ENCODE results near the gene PROP1.
"Not testable (repeated sequence)": the region's sequence is repeated elsewhere in the genome, so short reads cannot be mapped to it uniquely, and the experiment has no call there.

Gene PROP1

DNA sequence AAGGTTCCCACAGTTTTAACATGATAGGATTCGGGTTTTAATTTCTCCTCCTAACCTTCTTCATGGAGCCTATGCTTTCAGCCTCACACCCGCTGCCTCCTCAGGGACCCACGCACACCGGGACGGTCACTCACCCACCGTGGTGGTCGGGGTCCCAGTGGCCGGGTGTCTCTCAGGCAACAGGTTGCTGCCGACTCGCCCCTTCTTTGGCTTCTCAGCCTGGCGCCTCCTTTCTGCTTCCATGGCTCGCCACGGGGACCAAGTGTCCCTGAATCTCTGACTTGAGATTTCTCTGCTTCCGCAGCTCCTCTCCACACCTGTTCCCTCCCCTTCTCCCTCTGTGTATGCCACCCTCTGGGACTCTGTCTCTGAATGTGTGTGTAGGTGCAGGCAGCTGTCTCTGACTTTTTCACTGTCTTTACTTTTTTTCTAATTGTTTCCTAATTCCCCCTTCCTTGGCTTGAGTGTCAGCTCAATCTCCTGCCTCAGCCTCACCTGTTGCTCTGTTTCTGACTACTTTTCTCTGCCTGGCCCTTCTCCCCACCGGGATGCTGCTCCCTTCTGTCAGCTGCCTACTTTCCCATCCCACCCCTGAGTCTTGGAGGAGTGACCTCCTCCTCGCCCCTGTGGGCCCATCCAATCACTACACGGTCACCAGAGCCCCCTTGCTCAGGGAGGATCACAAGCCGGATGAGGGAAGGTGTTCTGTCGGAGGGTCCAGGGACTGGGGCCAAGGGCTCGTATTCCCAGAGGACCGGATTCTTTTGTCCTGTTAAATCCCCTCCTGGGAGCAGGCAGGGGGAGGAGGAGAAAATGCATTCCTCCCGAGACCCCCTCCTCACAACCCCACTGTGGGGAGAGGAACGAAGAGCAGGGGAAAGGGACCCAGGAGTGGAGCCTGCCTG is at the start of gene PROP1:
TSS of gene PROP1 (minus strand) at position 552 of the 905 bp plus-strand sequence. CDS start at position 243, 309 bp downstream.
- DNase-seq, result no peak

DNA sequence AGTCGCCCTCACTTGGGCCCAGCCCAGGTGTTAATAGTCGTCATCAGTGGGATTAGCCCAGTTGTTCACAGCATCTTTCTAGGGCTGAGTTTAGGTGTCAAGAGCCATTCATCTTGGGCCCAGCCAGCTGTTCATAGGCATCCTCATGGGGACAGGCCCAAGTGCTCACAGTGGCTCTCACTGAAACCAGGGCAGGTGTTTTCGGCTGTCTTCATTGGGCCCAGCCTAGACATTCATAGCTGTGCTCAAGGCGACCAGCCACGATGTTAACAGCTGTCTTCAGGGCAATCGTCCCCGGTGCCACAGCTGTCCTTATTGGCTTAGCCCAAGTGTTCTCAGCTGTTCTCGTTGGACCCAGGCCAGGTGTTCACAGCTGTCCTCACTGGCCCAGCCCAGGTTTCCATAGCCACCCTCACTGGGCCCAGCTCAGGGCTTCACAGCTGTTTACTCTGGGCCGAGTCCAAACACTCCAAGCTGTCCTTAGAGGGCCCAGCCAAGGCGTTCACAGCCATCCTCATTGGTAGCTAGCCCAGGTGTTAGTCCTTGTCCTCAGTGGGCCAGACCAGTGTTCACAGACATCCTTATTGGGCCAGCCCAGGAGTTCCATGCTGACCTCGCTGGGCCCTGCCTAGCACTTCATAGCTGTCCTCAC is 23.5 kb upstream of the PROP1 start:
- DNase-seq, result not testable (repeated sequence)

DNA sequence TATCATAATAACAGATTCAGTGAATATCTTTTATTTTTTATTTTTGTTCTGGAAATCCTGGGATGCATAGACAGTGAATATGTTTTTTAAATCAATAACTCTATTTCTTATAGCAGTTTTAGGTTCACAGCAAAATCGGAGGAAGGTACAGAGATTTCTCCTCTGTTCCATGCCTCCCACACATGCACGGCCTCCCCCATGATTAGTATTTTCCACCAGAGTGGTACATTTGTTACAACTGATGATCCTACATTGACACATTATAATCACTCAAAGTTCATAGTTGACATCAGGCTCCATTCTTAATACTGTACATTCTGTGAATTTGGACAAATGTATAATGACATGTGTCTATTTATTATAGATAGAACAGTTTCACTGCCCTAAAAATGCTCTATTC is 16.7 kb upstream of the PROP1 start:
- DNase-seq, result not testable (repeated sequence)

DNA sequence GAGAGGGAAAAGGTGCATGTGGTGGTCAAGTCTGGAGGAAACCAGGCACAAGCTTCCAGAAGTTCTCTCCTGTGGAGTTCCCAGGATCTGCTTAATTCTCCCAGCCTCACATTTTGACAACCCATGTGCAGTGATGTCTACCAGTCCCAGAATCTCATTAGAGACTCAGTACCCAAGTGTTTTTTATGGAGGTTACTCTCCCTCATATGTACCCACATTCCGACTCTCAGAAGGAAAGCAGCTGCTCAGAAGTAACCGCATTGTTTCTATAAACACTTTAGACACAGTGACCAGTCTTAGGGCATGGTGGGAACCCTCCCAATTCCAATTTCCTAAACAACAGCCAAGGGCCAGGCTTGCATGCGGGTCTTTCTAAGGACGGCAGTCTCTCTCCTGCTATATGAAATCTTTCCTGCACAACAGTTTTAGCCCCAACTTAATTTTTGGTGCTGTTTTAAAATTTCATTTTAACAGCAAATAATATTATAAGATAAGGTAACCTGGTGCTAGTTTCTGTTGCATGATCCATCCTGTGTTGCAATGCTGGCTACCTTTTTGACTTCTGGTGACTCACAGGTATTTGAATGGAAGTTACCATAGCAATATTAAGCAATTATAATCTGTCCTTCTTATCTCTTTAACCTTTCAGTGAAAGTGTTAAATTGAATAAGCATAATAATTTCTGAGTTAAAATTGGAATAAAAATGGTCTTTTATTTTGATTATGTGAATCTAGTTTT is 15.9 kb upstream of the PROP1 start:
- not testable (repeated sequence) for DNase-seq

DNA sequence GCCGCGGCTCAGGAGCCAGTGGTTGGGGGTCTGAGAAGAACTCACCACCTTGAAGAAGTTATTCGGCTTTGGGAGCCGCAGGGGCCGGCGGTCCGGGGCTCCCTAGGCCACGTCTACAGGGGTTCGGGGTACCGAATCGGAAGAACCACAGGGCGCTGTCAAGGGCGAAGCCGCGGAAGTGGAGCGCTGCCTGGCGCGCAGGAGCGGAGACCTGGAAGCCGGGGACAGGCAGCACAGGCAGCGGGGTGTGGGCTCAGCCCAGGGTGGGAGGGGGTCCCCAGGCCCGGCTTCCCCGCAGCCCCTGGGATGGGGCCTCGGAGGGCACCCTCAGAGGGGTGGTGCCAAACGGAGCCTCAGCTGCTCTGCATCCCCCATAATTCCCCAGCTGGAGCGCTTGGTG is 11.2 kb upstream of the PROP1 start:
- not testable (repeated sequence) for DNase-seq

DNA sequence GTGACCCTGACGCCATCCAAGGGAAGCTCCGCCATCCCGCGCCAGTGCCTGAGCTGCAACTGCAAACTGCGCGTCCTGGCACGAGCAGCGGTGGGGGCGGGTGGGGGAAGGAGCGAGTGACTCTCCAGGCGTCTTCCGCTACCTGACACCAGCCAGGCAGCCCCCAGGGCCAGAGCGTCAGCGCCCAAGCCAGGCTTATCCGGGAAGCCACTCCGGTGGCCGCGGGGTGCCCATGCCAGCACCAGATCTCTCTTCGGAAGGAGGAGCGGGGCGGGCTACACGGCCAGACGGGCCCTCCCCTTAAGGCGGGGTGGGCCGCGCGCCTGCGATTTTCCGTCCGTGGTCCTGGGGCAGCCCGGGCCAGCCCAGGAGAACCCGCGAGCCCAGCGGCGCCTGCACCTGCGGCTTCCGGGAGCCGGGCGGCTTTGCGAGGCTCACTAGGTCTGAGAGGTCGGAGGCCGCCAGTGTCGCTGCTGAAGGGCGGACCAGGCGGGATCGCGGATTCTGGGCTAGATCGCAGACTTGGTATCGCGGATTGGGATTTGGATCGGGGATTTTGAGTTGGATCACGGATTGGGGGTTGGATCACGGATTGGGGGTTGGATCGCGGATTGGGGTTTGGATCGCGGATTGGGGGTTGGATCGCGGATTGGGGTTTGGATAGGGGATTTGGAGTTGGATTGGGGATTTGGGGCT is 10.6 kb upstream of the PROP1 start:
- not testable (repeated sequence) for DNase-seq

DNA sequence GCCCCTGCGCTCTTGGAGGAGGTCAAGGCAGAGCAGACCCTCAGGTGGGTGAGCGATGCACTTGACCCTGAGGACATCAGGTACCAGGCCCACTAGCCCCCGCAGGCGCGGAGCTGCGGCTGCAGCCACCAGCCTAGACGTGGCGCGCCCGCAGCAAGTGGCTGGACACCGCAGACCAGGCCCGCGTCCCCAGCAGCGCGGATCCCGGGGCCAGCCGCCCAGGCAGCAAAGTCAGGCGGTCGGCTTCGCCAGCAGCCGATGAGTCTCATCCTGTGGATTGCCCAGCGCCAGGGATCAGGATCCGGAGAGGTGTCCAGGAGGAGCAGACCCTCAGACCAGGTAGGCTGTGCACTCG is 10.1 kb upstream of the PROP1 start:
- not testable (repeated sequence) for DNase-seq

DNA sequence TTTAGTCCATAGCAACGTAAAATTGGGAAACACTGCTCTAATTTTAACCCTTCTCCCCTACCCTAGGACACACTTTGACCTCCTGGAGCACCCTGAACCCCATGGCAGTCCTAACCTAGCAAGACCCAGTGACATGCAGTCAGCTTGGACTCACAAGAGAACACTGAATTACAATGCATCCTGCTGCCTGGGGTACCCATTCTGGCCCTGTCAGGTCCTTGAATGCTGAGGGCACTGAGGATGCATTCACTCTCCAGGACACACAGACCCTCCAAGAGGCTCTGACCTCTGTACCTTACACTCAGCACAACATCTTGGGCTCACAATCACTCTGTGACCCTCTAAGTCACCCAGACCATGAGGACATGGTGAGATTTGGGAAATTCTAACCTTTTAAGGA is 1.8 kb upstream of the PROP1 start:
- DNase-seq, result no peak

DNA sequence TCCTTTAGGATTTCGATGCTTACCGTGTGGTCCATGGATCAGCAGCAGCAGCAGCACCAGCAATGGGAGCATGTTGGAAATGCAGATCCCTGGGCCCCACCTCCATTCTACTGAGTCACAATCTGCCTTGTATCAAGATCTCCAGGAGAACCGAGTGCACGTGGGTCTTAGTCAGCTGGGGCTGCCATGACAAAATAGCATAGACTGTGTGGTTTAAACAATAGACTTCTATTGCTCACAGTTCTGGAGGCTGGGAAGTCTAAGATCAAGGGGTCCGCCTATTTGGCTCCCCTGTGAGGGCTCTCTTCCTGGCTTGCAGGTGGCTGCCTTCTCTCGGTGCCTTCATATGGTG is 1.3 kb upstream of the PROP1 start:
- DNase-seq, result no peak

DNA sequence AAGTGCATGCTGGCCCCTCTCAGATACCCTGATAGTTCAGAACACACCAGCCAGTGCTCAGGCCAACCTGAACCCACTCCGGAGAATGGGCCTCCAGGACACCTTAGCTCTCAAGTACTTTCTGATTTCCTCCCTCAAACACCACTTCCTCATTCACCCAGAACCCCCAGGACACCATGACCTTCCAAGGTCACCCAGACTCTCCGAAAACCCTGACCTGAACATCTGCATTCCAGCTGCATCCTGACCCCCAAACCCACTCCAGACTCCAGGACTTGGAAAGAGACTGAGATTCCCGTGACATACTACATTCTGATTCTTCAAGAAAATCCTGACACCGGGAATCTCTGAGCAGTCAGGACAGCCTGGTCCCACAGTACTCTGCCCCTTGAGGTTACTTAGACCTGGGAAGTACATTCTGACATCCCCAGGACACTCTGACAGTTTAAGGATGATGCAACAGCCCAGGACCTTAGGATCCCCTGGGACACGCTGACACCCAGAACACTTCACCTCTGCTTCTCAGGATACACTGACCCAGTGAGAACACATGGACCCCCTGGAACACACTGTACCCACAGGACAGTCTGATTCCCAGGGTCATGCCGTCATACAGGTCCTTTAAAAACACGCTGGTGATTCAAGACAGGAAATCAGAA is 747 bp upstream of the PROP1 start:
- DNase-seq, result no peak

DNA sequence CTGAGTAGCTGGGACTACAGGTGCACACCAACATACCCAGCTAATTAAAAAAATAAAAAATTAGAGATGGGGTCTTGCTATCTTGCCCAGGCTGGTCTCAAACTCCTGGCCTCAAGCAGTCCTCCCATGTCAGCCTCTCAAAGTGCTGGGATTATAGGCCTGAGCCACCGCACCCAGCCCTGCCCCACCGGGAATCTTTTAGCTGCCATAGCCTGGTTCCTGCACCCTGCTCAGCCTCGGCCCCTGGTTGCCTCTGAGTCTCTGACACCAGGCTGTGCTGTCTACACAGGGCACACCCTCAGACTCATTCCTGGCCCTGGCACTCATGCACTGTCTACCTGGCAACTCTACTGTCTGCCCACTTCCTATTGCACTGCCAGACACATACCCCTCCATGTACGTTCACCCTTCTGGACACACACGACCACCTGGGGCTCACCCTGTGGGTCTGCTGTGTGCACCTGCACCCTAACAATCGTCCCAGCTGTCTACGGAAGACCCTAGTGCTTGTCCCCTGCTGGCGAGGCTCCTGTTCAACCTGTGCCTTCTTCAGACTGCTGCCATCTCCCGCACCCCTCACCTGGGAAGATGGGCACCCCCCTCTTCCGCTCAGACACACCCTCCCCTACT is 1.4 kb downstream of the PROP1 start:
- DNase-seq, result no peak

DNA sequence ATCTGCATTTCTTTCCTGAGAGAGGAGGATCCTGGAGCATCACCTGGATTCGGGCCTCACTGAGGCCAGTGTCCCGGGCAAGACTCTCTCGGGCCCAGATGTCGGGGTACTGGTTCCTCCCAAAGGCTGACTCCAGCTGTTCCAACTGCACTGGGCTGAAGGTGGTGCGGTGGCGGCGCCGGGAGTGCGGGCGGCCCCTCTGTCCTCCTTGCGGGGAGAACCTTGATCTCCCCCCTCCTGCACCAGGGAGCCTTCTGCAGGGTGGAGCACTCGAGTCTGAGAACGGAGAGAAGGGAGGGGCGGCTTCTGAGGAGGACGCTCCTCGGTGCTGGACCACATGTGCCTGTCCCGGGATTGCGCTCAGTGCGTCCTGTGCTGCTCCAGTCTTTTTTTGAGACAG is 2.0 kb downstream of the PROP1 start:
- no peak for DNase-seq

DNA sequence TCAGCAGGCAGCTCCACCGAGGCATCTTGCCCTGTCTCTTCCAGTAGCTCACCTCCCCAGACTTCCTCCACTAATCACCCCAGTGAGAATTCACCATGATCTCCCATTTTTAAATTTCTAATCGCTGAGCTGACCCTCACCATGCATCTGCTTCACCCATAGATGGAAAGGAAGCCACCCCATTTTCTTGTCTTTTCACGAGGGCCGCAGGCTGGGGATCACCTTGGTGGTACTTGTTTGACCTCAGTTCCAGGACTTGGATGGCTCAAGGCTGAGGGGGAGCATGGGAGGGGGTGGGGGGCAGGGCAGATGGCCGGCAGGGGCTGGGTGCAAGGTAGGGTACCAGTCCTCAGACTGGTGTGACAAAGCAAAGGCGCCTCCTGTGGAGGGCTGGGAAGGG is 3.6 kb downstream of the PROP1 start:
- no peak for DNase-seq

DNA sequence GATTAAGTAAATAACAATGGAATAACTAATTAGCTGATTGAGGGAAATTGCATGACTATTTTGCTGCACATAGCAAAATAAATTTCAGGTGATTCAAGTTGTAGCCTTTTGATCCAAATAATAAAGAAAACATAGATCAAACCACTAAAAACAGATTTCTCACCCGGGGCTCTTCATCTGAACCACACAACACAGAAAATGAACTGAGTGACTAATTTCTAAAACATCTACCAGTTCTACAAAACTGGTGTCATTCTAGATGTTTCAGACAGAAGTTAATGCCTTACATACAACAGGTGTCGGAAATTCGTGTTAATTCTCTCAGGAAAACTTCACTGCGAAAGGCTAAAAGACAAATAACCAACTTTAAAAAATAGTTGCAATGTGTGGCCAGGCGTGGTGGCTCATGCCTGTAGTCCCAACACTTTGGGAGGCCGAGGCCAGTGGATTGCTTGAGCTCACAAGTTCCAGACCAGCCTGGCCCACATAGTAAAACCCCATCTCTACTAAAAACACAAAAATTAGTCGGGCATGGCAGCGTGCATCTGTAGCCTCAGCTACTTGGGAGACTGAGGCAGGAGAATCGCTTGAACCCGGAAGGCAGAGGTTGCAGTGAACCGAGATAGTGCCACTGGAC is 6.9 kb downstream of the PROP1 start:
- DNase-seq, result no peak

DNA sequence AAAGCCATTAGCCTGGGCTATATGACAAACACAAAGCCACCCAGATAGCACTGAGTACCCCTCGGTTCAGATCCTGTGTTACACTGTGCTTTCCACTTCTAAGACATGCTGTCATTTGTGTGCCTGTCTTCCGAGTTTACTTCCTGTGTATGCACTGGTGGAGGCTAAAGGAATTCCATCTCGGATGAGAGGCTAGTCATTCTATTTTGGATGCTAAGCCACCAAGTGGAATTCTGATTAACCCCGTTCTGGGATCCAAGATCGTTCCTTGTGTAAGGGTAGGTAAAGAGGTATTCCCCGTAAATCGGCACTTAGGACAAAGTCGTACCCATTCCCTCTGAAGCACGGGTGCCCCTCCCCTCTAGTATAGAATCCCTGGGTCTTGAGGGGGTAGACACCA is 8.7 kb downstream of the PROP1 start:
- DNase-seq, result no peak

DNA sequence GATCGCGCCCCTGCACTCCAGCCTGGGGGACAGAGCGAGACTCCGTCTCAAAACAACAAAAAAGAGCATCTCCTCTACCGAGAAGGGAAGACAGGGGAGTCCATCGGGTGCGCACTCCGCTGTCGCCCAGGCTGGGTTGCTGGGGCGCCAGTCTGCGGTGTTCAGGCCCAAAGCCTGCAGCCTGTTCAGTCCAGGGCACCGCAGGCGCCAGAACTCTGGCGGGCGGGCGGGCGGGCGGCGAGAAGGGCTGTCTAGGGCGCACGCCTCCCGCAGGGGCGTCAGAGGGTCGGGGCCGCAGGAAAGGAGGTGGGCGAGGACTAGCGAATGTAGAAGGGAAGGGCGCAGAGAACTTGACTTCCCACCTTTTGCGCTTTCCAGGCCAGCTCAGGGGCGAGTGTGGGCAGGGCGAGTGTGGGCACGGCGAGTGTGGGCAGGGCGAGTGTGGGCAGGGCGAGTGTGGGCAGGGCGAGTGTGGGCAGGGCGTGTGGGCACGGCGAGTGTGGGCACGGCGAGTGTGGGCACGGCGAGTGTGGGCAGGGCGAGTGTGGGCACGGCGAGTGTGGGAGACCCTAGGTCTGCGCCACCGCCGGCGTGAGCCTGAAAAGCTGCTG is 10.5 kb downstream of the PROP1 start:
- no peak for DNase-seq

DNA sequence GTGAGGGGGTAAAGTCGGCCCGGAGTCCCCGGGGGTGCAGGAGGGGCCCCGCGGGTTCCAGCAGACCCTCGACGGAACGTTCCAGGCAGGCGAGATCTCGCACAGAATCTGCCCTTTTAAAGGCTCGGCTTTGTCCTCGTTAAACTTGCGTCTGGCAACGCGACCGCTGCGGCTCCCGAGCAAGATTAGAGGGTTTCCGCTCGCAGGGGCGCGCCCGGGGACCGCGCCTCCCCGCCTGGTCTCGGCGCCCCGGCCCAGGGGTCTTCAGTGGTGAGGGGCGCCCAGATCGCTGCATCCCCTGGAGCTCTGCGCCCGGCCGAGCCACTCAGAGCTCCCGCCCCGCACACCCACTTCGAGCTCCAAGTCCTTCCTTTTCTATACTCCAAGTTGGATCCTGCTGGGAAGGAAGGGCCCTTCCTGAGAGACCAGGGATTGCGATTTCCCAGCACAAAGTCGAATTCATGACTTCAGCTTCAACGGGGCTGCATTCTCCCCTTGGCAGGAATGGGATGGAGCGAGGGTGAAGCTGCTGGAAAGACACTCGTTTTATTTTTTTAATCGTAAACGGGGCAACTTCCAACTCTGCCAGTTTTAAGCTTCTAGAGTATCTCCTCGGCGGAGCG is 11.3 kb downstream of the PROP1 start:
- no peak for DNase-seq

DNA sequence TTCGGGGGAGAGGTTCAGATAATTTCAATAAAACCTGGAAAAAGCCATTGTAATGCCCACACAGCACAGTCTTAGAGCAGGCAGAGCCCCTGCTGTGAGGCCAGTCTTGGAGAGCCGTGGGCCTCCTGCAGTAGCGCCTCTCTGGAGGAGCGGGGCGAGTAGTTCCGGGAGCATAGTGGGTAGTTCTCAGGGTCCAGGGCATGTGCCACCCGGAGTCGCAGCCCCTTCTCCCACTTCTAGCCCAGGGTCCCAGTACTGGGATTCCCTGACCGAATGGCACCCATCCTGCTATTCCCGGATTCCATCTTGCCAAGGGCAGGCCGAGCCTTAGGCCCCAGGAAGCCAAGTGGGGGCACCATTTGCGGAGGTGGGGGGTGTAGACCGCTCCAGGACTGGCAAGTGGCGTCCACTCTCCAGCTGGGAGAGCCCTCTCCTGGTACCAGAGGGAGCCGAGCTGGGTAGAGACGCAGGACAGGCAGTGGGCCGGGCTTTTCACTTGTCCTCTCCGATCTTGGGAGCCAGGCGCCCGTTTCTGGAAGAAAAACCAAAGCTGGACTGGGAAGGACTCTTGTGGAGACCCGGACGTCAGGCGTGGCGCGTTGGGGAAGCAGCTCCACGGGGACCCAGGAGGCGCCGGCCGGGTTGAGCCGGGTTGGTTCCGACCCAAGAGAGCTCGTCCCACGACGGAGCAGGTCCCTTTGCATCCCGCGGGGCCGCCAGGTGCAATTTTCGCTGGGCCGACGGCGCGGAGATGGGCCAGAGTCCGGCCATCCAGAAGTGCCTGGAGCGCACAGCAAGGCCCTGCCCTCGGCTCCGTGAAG is 12.1 kb downstream of the PROP1 start:
- DNase-seq, result no peak

DNA sequence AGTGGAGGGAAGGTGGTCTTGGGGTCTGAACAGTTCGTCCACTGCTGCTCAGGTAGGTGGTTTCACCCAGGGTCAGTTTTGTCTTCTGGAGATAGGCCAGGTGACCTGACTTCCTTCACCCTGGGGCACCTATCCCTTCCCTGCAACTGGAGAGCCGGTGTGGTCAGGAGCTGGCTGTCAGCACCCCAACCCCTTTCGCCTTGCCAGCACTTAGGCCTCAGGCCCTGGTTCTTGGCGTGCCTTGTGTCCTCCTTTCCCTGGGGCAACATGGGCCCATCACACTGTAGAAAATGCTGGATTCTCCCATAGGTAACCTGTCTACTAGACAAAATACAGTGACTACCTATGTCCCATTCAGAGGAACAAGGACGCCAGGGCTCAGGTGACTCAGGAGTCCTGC is 13.1 kb downstream of the PROP1 start:
- DNase-seq, result no peak
